Hematopoietic multipotent progenitor cell treated with erythropoietin and hydrocortisone succinate and interleukin-3 and kit ligand, for 15 days (in vitro differentiated cells): ENCODE measurements around the gene PKD2.
A peak's percentile ranks its signal among the peaks of the same experiment; 100 is the strongest.

ENCODE experiments used
- DNase-seq: peaks from one replicate; pipeline ENCODE4 v3.0.0-alpha.2; 2015; ENCODE audit warnings: low spot score

The PKD2 gene

DNA sequence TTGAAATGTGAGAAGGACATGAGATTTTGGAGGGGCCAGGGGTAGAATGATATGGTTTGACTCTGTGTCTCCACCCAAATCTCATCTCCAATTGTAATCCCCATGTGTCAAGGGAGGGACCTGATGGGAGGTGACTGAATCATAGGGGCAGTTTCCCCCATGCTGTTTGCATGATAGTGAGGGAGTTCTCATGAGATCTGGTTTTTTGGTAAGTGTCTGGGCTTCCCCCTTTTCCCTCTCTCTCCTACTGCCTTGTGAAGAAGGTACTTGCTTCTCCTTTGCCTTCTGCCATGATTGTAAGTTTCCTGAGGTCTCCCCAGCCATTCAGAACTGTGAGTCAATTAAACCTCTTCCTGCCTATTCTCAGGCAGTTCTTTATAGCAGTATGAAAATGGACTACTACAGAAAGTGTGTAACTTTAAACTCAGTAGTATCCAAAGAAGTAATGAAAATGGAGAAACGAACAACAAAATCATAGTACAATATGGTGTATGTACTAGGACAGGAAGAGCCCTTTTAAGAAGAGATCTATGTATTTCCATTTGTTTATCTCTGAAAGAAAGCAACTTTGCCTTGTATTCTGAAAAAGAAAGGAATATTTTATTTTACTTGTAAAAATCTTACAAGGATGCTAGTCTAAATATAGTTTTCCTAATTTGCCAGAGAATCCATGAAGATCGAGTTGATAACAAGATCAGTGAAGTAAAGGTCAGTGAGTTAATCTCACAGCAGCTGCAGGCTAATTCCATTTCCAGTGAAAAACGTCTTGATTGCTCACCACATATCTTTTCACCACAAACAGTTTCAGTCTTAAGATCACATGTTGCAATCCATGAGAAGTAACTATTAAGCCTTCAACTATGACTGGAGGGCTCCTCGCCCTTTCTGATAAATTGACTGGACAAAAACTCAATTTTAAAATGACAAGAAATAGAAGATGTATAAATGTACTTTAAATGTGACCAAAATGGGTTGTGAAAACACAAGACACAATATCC, 20.5 kb downstream of the PKD2 start:
- DNase-seq = no peak

DNA sequence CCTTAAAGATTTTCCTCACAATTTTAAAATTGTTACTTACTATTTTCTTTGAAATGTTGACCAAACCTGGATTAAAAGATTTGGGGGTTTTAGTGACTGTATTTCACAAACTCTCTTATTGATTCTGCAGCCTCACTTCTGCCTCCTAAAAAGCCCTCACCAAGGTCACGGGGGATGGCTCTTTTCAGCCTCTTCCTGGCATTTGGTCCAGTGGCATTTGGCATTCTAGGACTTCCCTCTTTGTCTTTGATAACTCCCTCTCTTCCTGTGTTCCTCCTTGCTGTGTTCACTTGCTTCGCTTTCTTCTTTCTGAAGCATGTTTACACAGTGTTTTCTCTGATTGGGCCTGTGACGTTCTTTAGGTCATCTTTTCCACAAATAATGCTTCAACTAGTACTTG, 21.5 kb downstream of the PKD2 start:
- DNase-seq = no peak

DNA sequence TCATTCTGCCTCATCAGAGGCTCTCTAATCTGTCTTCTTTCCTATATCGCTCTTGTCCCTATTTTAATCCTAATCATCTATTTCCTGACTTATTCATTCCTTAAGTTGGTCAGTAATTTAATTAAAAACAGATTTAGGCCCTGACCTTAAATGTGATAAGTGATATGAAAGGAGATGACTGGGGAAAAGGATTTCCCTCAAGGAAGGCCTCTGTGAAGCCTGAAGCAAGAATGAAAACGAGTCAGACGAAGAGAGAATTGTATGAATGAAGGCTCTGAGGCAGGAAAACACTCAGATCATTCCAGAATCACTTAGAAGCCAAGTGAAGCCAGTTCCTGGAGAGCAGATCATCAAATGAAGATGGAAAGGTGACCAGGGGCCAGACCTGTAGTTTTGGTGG, 22.1 kb downstream of the PKD2 start:
- no peak for DNase-seq

GRCh38 chr4:88030565-88031310, 23.3 kb downstream of the PKD2 start:
- no peak for DNase-seq

GRCh38 chr4:88033309-88033708, 25.9 kb downstream of the PKD2 start:
- DNase-seq = peak; percentile 82

DNA sequence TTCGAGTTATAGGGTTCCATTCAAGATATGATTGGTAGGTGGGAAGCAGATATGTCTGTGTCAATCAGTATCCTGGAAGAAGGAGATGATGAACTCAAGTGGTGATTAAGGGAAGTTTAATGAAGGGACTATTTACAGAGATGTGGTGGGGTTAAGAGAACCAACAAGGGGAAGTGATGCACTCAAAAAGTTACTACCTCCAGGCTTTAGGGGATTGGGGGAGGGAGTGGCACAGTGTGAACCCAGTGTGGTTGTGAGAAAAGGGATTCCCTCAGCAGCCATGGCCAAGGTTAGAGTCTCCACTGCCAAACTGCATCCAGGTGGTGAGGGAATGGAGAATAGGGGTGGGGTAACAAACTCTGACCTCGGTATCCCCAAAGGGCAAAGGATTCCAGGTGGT, 27.9 kb downstream of the PKD2 start:
- no peak for DNase-seq

GRCh38 chr4:88037447-88037846, 30.0 kb downstream of the PKD2 start:
- DNase-seq = no peak

GRCh38 chr4:88037936-88038335, 30.5 kb downstream of the PKD2 start:
- no peak for DNase-seq

- no peak for DNase-seq
These were observed 33.3 kb downstream of the PKD2 start for GRCh38 chr4:88040707-88041106.

- no peak for DNase-seq
These were observed 34.2 kb downstream of the PKD2 start for GRCh38 chr4:88041626-88042025.

DNA sequence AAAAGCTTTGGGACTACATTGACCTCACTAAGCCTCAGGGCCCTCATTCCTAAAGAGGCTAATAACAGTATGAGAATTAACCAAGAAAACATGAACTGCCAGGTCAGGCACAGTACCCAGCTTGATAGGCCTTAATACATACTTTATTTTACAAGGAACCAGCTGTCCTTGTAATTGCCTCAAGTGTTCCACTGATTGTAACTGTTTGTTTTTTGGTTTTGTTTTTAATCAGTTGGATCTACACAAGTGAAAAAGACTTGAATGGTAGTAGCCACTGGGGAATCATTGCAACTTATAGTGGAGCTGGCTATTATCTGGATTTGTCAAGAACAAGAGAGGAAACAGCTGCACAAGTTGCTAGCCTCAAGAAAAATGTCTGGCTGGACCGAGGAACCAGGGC, 35.6 kb downstream of the PKD2 start:
- DNase-seq = no peak

- no peak for DNase-seq
These were observed 36.3 kb downstream of the PKD2 start for GRCh38 chr4:88043586-88044340.

DNA sequence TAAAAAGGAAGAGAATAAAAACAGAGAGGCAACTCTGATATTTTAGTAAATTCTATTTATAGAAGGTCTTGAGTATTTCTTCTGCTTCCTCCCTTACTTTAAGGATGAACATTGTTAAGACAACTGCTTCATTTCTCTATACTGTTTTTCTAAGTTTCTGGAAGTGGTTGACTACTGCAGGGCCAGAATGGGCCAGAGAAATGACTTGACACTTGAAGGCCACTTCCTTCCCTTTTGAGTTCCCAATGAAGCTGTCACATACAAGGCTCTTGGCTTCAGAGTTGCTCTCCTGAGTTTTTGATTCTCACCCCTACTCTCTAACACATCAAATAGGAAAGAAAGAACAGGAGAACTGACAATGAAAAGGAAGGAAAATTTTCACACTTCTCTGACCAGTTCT, 37.6 kb downstream of the PKD2 start:
- no peak for DNase-seq

GRCh38 chr4:88054229-88054628, 46.8 kb downstream of the PKD2 start:
- no peak for DNase-seq

DNA sequence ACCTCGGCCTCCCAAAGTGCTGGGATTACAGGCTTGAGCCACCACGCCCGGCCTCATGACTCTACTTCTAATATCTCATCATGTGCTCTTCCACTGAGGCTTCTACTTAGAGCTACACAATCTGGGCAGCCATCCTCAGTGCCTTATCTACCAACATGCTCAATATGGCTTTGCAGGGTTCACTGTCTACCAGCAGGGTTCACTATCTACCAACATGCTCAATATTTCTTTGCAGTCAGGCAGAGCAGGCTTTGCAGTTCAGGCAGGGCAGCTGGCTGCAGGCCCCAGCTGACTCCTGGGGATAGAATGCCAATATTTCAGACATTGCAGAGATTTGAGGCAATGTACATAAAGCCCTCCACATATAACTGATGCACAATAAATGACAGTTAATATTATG, 47.5 kb downstream of the PKD2 start:
- DNase-seq = peak; percentile 57

DNA sequence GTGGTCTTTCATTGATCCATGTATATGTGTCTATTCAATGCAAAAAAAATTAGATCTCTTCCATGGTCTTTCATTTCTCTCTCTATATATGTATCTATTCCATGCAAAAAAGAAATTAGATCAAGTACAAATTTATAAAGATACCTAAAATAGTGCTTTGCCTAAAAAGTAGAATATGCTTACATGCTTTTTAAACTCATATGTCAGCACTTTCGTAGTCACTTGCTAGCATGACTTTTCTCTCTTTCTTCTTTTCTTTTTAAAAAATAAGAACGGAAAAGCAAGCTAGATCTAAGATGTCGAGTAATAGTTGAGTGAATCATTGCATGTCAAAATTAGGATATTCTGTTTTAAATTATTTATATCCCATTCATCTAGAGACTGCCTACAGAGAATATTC, 50.9 kb downstream of the PKD2 start:
- DNase-seq = no peak

DNA sequence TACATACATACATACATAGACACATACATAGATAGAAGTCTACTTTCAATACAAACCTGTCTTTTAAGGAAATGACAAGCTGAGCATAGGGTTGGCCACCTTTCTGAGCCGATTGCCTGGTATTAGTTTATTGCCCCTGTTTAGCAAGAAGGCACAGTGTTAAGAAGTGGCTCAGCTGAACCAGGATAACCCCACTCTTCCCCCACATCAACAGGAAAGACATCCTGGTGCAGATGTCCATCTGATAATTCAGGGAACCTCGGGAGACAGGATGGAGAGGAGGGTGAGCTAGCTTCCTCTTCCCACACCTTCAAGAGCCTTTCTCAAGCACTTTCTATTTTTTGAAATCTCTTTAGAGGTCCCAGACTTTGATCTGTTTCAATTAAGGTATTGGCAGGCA, 52.3 kb downstream of the PKD2 start:
- no peak for DNase-seq

DNA sequence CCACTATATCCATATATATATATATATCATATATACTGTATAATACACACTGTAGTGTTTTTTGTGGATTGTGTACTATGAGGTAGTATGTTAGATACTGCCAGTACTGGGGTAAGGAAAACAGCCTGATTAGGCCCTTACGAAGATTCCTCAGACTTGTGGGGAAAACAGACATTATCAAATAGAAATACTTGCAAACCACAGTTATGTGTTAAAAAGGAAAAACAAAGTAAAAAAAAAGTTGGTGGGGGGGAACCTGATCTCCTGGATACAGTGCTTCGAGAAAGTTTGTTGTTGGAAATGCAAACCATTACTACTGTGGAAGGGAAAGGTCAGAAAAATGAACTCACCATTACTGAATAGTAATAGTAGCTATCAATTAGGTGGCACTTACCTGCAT, 53.0 kb downstream of the PKD2 start:
- no peak for DNase-seq

DNA sequence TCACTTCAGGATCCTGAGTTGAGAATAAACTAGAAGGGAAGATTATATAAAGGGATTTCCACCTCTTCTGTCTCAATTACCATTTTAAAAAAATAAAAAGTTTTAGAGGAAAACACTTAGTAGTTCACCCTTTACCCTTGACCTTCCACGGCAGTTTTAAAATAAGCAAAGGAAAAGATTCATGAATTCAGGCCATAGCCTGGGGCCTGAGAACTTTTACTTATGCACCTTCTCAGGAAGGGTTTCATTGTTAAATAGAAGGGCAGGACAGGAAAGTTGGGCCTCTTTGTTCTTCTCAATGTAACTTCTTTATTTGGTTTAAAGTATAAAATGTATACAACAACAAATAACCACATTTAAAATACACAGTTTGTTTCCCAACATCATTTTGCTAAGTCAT, 54.9 kb downstream of the PKD2 start:
- no peak for DNase-seq

DNA sequence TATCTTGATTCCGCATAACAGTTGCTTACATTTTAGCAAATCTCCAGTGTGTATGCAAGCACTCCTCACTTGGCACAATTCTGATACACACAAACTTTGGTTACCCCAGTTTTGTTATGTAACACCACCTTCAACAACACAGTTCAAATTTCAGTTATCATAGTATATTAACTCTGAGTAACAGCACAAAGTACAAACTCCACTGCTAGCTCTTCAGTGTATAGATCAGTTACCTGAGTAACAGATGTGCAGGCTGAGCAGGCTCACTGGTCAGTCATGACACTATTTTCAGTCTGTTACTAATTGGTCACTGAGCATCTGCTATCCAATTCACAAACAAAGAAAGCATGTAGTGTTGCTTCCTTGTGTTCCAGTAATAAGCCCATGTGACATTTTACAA, 55.4 kb downstream of the PKD2 start:
- DNase-seq = no peak

GRCh38 chr4:88063634-88064296, 56.3 kb downstream of the PKD2 start:
- no peak for DNase-seq

- no peak for DNase-seq
These were observed 57.0 kb downstream of the PKD2 start for GRCh38 chr4:88064410-88064809.
